Cardiac muscle cell (in vitro differentiated cells and primary cell): ENCODE data around the gene ZNF469. TPM values are rescaled to one million over a fixed set of nuclear protein-coding genes. Genes with fewer than 3 reads are reported as not detected.

Experiments
- DNase-seq, 2 donors: peaks; one replicate each; pipeline versions ENCODE4 v3.0.0 to v3.0.0-alpha.2; 2010 to 2017; ENCODE audit warnings: low read depth in 1 of 2, low spot score in 1 of 2
- H3K27ac ChIP-seq: fragments of 200-600 bp; sonication (generic); 2 replicates; pipeline ENCODE4 v1.5.1; 2016
- H3K27me3 ChIP-seq: fragments of 200-600 bp; sonication (generic); 2 replicates; pipeline ENCODE4 v1.6.0; 2016; ENCODE audit warnings: control low read depth
- H3K36me3 ChIP-seq: fragments of 200-600 bp; sonication (generic); 2 replicates; pipeline ENCODE4 v1.5.1; 2016; ENCODE audit warnings: control low read depth
- H3K4me1 ChIP-seq: fragments of 200-600 bp; sonication (generic); 2 replicates; pipeline ENCODE4 v1.8.1; 2017; ENCODE audit warnings: low read depth, mild to moderate bottlenecking, mixed run types
- H3K4me3 ChIP-seq: fragments of 200-600 bp; sonication (generic); 2 replicates; pipeline ENCODE4 v1.5.1; 2016; ENCODE audit warnings: mild to moderate bottlenecking
- H3K9me3 ChIP-seq: fragments of 200-600 bp; sonication (generic); 2 replicates; pipeline ENCODE4 v1.5.1; 2017; ENCODE audit warnings: low read depth, mild to moderate bottlenecking, control low read depth
- polyA plus RNA-seq: library from polyadenylated mRNA; unstranded; fragments of >200 nt; fragmentation: Nextera tagmentation; extraction: Ambion mirVana; gene quantifications from 2 replicates; pipeline ENCODE4 v1.2.1, GENCODE V29; 2016
- total RNA-seq: library from RNA; depleted of rRNA; stranded (reverse); fragments of >200 nt; gene quantifications from 2 replicates; pipeline ENCODE4 v1.2.3, GENCODE V29; 2016
- TF ChIP-seq, protein P1 (sequence below): IDR thresholded peaks from 2 replicates; pipeline ENCODE4 v1.5.1; 2012; ENCODE audit warnings: low read depth, mild to moderate bottlenecking, low read length

ZNF469 gene
- total and polyA plus RNA-seq, 2 experiments from 2014 or later = 0.09 to 0.24 TPM

DNA sequence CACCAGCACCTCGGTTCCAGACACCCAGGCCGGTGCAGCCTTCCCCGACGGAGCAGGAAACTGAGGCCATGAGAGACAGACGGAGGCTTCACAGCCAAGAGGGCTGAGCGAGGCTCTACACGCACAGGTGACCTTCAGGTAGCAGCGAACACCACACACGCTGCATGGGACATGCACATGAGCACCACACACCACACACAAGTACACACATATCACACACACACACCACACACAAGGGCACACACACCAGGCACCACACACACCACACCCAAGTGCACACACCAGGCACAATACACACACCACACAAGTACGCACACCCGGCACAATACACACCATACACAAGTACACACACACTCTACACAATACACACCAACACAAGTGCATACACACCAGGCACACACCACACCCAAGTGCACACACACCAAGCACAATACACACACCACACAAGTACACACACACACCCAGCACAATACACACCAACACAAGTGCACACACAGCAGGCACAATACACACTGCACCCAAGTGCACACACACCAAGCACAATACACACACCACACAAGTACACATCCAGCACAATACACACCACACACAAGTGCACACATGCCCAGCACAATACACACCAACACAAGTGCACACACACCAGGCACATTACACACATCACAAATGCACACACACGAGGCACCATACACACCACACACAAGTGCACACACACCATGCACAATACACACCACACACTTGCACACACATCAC lies 33.4 kb upstream of the ZNF469 start:
- H3K9me3 ChIP-seq = no peaks in the 10 kb centered on the region
- no peaks in the 10 kb centered on the region for H3K27me3 ChIP-seq
- H3K36me3 ChIP-seq = no peaks in the 10 kb centered on the region
- no peaks in the 10 kb centered on the region for H3K4me1 ChIP-seq
- TF ChIP-seq, protein P1, sequence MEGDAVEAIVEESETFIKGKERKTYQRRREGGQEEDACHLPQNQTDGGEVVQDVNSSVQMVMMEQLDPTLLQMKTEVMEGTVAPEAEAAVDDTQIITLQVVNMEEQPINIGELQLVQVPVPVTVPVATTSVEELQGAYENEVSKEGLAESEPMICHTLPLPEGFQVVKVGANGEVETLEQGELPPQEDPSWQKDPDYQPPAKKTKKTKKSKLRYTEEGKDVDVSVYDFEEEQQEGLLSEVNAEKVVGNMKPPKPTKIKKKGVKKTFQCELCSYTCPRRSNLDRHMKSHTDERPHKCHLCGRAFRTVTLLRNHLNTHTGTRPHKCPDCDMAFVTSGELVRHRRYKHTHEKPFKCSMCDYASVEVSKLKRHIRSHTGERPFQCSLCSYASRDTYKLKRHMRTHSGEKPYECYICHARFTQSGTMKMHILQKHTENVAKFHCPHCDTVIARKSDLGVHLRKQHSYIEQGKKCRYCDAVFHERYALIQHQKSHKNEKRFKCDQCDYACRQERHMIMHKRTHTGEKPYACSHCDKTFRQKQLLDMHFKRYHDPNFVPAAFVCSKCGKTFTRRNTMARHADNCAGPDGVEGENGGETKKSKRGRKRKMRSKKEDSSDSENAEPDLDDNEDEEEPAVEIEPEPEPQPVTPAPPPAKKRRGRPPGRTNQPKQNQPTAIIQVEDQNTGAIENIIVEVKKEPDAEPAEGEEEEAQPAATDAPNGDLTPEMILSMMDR = no peak
- no peak overlapping the region for H3K27ac ChIP-seq
- no peak overlapping the region for H3K4me3 ChIP-seq
- DNase-seq = no peak

DNA sequence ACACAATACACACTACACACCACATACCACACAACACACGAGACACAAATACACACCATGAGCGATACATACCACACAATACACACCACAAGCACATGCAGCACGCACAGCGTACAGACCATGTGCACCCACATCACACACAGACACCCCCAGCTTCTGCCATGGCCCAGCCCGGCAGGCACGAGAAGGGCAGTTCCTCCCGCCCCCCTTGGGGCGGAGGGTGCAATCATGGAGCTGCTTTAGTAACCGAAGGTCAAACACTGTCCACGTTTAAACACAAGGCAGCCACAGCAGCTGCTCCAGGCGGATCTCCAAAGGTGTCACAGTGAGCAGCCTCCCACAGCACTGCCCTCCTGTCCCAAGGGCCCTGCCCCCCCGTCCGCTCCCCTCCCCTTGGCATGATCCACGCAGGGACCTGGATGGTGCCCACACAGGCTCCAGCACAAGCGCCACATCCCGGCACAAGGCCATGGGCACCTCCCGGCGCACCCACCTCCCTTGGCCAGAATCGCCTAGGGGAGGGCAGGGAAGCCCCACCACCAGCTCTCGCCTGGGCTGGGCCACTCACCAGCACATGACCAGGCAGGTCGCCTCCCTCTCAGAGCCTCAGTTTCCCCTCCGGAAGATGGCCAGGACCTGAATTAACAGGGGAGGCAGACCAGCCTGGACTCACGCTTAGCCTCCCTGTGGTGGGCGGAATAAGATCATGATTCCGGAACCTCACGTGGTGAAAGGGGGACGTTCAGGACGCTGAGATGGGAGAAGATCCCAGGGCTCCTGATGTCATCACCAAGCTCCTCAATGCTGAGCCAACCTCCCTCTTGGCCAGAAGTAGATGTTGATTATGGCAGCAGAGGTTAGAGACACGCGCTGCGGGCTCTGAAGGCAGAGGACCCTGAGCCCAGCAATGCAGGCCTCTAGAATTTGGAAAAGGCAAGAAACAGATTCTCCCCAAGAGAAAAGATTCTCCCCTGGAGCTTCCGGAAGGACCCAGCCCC lies 32.6 kb upstream of the ZNF469 start:
- Histone ChIP-seq H3K27ac (no peak overlapping the region), H3K4me3 (no peak overlapping the region), H3K4me1 (no peaks in the 10 kb centered on the region), H3K9me3 (no peaks in the 10 kb centered on the region), H3K36me3 (no peaks in the 10 kb centered on the region), H3K27me3 (no peaks in the 10 kb centered on the region)
- DNase-seq = no peak
- TF ChIP-seq, protein P1 = no peak

- Histone ChIP-seq H3K27me3 (no peaks in the 10 kb centered on the region), H3K27ac (no peak overlapping the region), H3K36me3 (no peaks in the 10 kb centered on the region), H3K4me1 (no peaks in the 10 kb centered on the region), H3K9me3 (no peaks in the 10 kb centered on the region), H3K4me3 (no peak overlapping the region)
- TF ChIP-seq, protein P1 = no peak
- DNase-seq = no peak
Measured at GRCh38 chr16:88350922-88351321, 31.8 kb upstream of the ZNF469 start.

GRCh38 chr16:88351491-88352101 lies 31.2 kb upstream of the ZNF469 start:
- Histone ChIP-seq H3K36me3 (no peaks in the 10 kb centered on the region), H3K4me3 (no peak overlapping the region), H3K27me3 (no peaks in the 10 kb centered on the region), H3K9me3 (no peaks in the 10 kb centered on the region), H3K4me1 (no peaks in the 10 kb centered on the region), H3K27ac (no peak overlapping the region)
- TF ChIP-seq, protein P1 = no peak
- no peak for DNase-seq

DNA sequence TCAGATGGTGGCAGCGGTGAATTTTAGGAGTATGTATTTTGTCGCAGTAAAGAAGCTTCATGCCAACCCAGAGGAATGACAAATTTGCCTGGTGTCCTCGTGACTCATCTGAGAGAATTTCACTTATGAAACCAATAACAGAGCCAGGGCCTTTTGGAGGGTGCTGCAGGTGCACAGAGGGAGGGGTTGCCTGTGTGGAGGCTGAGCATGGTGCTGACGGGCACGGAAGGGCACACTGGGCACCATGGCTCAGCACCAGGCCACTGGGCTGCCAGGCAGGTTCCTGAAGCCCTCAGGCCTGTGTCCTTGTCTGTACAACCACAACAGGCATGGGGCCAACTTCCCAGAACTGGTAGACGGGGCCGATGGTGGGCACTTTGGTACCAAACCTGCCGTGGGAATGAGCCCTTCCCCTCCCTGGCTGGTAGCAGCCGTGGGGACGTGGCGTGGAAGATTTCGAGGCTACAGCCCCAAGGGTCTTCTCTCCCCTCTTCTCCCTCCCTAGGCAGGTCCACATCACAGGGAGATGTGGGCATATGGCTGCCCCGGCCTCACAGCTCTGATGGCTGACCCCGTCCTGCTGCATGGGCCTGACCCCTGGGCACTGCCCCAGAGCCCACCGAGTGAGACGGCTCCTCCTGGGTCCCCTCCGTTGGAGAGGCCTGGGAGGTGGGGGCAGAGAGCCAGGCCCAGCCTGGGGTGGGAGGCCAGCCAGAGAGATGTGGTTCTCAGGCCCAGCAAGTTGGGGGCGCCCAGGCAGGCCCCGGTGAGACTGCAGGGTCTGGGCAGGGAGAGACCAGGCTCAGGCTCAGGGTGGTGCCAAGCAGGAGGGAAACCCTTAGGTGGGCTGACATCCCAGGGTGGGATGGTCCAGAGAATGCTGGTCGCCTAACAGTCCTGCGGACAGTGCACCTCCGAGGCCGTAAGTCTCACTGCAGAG lies 30.2 kb upstream of the ZNF469 start:
- H3K9me3 ChIP-seq = no peaks in the 10 kb centered on the region
- H3K36me3 ChIP-seq = no peaks in the 10 kb centered on the region
- DNase-seq = no peak
- TF ChIP-seq, protein P1 = no peak
- no peaks in the 10 kb centered on the region for H3K27me3 ChIP-seq
- H3K4me3 ChIP-seq = no peak overlapping the region
- no peaks in the 10 kb centered on the region for H3K4me1 ChIP-seq
- H3K27ac ChIP-seq = no peak overlapping the region
